HEK293 (cell line): Measurements from ENCODE around the gene RNF121.

Source experiments
- ZNF175 ChIP-seq: fragments of 450-650 bp; formaldehyde crosslinking; IDR thresholded peaks from 2 replicates; pipeline ENCODE4 v1.5.1; 2016; ENCODE audit warnings: missing biosample characterization, missing genetic modification characterization
- TF ChIP-seq, protein P1 (sequence below): fragments of 450-650 bp; formaldehyde crosslinking; IDR thresholded peaks from 2 replicates; pipeline ENCODE4 v1.5.1; 2016; ENCODE audit warnings: missing biosample characterization, missing genetic modification characterization
- TF ChIP-seq, protein P2 (sequence below): fragments of 450-650 bp; formaldehyde crosslinking; IDR thresholded peaks from 2 replicates; pipeline ENCODE4 v1.5.1; 2016; ENCODE audit warnings: missing biosample characterization, missing genetic modification characterization

DNA sequence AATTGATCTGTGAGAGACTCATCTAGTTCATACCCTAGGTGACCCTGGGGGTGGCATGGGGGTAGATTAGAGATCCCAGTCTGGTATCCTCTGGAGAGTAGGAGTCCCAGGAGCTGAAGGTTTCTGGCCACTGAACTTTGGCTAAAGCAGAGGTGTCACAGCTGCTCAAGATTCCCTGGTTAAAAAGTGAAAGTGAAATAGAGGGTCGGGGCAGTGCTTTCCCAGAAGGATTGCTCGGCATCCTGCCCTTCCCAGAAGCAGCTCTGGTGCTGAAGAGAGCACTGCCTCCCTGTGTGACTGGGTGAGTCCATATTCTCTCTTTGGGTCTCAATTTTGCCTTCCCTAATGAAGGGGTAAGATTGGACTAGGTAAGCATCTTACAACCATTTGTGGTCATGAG lies 70.5 kb downstream of the RNF121 start:
- TF ChIP-seq, protein P1, sequence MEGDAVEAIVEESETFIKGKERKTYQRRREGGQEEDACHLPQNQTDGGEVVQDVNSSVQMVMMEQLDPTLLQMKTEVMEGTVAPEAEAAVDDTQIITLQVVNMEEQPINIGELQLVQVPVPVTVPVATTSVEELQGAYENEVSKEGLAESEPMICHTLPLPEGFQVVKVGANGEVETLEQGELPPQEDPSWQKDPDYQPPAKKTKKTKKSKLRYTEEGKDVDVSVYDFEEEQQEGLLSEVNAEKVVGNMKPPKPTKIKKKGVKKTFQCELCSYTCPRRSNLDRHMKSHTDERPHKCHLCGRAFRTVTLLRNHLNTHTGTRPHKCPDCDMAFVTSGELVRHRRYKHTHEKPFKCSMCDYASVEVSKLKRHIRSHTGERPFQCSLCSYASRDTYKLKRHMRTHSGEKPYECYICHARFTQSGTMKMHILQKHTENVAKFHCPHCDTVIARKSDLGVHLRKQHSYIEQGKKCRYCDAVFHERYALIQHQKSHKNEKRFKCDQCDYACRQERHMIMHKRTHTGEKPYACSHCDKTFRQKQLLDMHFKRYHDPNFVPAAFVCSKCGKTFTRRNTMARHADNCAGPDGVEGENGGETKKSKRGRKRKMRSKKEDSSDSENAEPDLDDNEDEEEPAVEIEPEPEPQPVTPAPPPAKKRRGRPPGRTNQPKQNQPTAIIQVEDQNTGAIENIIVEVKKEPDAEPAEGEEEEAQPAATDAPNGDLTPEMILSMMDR = no peak
- TF ChIP-seq, protein P2, sequence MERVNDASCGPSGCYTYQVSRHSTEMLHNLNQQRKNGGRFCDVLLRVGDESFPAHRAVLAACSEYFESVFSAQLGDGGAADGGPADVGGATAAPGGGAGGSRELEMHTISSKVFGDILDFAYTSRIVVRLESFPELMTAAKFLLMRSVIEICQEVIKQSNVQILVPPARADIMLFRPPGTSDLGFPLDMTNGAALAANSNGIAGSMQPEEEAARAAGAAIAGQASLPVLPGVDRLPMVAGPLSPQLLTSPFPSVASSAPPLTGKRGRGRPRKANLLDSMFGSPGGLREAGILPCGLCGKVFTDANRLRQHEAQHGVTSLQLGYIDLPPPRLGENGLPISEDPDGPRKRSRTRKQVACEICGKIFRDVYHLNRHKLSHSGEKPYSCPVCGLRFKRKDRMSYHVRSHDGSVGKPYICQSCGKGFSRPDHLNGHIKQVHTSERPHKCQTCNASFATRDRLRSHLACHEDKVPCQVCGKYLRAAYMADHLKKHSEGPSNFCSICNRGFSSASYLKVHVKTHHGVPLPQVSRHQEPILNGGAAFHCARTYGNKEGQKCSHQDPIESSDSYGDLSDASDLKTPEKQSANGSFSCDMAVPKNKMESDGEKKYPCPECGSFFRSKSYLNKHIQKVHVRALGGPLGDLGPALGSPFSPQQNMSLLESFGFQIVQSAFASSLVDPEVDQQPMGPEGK (tag by site-specific recombination) = no peak
- no peak for TF ChIP-seq ZNF175
